GM10266 (cell line): ENCODE results near the gene RAB31.

ENCODE experiments used
- DNase-seq: peaks from one replicate; pipeline ENCODE4 v3.0.0; 2012; ENCODE audit errors: extremely low spot score
- CTCF ChIP-seq: IDR thresholded peaks from 2 replicates; pipeline ENCODE4 v1.5.1; 2012; ENCODE audit warnings: mild to moderate bottlenecking, low read depth; ENCODE audit not compliant: control insufficient read depth, insufficient read depth; ENCODE audit errors: missing control alignments

The RAB31 gene

DNA sequence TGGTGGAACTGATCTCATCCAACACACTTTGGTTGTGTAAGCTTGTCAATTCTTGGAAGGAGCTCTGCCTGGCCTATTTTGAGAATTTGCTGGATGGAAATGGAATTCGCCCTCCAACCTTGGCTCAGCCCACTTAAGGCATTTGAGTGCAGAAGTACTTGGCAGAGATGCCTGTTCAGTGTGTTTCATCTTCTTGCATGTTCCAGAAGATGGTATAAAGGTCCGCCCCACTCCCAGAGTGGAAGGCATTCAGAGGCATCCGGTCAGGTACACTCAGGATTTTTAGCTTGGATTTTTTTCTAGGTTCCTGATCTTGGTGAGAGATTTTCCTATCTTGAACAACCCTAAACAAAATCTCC lies 116.4 kb downstream of the RAB31 start:
- DNase-seq: no peak
- no peak for TF ChIP-seq CTCF

DNA sequence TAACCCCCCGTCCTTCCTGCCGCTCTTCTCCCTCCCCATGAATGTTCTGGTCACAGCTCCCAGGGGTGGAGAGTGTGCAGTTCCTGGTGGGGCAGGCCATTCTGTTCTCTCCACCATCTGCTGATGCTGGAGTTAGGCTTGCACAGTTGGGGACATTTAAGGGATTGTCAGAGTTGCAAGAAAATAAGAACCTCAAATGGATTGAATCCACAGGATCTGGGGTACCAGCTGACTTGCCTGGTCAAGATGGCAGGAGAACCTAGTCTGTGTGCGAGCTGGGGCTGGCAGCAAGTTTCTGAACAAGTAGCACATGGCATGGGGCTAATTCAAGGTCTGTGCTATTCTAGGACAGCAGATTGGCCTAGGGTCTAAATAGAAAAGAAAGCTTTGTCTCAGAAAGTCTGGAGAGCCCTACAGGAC lies 116.9 kb downstream of the RAB31 start:
- no peak for DNase-seq

GRCh38 chr18:9825571-9826073 lies 117.5 kb downstream of the RAB31 start:
- DNase-seq: no peak
- TF ChIP-seq CTCF: no peak

More for the DNA sequence above, 116.9 kb downstream of the RAB31 start:
- no peak for TF ChIP-seq CTCF

DNA sequence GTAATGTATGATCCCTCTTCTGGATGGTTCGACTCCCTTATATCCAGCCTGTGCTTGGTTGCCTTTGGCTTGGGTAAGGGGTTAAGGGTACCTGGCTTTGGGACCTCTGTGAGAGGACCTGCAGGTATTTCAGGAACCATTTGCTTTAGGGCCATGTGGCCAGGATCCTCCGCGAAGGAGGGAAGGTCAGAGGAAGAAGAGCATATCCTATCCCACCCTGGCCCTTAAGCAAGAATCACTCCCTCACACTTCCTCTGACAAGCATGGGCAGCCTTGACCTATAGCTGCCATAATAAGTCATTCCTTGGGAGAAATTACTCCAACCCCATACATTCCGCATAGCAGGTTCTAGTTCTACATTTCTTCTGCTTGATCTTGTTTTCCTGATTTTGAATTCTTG lies 118.6 kb downstream of the RAB31 start:
- DNase-seq: no peak
- no peak for TF ChIP-seq CTCF

GRCh38 chr18:9827211-9827792 lies 119.2 kb downstream of the RAB31 start:
- DNase-seq: no peak
- no peak for TF ChIP-seq CTCF

GRCh38 chr18:9827793-9828505 lies 119.8 kb downstream of the RAB31 start:
- no peak for TF ChIP-seq CTCF
- DNase-seq: no peak

DNA sequence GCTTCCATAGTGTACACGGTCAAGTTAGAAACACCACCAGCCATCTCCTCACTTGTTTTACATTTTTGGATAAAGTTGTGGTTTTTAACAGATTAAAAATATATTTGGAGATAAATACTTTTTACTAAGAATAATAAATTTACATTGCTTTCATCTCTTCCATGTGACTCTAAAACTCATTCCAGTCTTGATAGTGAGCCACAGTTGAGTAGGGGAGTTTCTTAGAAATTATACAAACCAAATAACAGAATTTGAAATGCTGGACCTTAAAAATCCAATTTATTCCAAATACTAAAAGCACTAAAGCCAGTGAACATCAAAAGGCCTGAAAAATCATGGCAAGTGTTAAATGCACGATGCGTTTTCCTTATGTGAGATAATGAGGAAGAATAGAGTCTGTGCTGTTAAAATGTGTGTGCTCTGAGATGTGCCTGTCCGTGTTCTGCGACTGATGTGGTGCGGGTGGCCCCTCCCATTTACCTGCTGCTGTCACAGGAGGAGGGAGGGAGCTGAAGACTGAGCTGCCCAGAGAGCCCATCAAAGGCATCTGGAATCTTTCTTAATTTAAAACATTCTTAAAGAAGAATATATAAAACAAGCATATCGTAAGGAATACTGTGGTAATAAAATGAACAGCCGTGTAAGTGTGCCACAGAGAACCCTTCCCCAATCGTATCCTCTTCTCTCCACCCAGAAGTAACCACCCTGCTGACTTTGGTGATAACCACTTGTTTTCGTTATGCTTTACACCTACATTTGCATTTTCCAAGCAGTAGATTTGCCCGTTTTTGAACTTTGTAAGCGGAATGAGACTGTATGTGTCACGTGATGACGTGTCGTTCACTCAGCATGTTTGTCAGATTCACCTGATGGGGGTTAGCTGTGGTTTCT lies 120.7 kb downstream of the RAB31 start:
- no peak for TF ChIP-seq CTCF
- DNase-seq: no peak
